Progenitor cell of endocrine pancreas (in vitro differentiated cells): ENCODE data around the gene VPS35L. TPM values are rescaled to one million over a fixed set of nuclear protein-coding genes. Genes with fewer than 3 reads are reported as not detected.

ENCODE experiments used
- DNase-seq: peaks from one replicate; pipeline ENCODE4 v3.0.0; 2021; ENCODE audit warnings: low spot score; ENCODE audit not compliant: unreplicated experiment
- H3K27ac Mint-ChIP-seq: 2 replicates; pipeline ENCODE4 v1.8.0; 2021; ENCODE audit warnings: mild to moderate bottlenecking, moderate library complexity, mixed read lengths
- H3K27me3 Mint-ChIP-seq: 2 replicates; pipeline ENCODE4 v1.8.0; 2021; ENCODE audit warnings: mixed read lengths
- H3K36me3 Mint-ChIP-seq: 2 replicates; pipeline ENCODE4 v1.8.0; 2022; ENCODE audit warnings: mixed read lengths; ENCODE audit not compliant: insufficient read depth
- H3K4me1 Mint-ChIP-seq: 2 replicates; pipeline ENCODE4 v1.8.0; 2021; ENCODE audit warnings: low read depth, mixed read lengths
- H3K4me3 Mint-ChIP-seq: 2 replicates; pipeline ENCODE4 v1.8.0; 2021; ENCODE audit warnings: low read depth, mild to moderate bottlenecking, moderate library complexity, mixed read lengths
- H3K9me3 Mint-ChIP-seq: 2 replicates; pipeline ENCODE4 v1.8.0; 2021; ENCODE audit warnings: low read depth, mixed read lengths
- long read RNA-seq: library from polyadenylated mRNA; unstranded; transcript quantifications from one replicate; pipeline ENCODE4 v2.0.0, GENCODE V29; 2020
- total RNA-seq: library from RNA; stranded (reverse); gene quantifications from 2 replicates; pipeline ENCODE4 v1.2.1, GENCODE V29; 2021
- TF ChIP-seq, protein P1 (sequence below): fragments of 200-600 bp; sonication (generic); IDR thresholded peaks from one replicate; pipeline ENCODE4 v1.5.0; 2021; ENCODE audit warnings: antibody characterized with exemption, mild to moderate bottlenecking; ENCODE audit not compliant: unreplicated experiment

VPS35L gene, protein sequence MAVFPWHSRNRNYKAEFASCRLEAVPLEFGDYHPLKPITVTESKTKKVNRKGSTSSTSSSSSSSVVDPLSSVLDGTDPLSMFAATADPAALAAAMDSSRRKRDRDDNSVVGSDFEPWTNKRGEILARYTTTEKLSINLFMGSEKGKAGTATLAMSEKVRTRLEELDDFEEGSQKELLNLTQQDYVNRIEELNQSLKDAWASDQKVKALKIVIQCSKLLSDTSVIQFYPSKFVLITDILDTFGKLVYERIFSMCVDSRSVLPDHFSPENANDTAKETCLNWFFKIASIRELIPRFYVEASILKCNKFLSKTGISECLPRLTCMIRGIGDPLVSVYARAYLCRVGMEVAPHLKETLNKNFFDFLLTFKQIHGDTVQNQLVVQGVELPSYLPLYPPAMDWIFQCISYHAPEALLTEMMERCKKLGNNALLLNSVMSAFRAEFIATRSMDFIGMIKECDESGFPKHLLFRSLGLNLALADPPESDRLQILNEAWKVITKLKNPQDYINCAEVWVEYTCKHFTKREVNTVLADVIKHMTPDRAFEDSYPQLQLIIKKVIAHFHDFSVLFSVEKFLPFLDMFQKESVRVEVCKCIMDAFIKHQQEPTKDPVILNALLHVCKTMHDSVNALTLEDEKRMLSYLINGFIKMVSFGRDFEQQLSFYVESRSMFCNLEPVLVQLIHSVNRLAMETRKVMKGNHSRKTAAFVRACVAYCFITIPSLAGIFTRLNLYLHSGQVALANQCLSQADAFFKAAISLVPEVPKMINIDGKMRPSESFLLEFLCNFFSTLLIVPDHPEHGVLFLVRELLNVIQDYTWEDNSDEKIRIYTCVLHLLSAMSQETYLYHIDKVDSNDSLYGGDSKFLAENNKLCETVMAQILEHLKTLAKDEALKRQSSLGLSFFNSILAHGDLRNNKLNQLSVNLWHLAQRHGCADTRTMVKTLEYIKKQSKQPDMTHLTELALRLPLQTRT
- 82.7 and 88.4 TPM in 2 replicates for total RNA-seq
- long read RNA-seq, transcript VPS35L-203 (31 exons, 3,855 nt): major isoform, 473 of 643 reads
- long read RNA-seq, partial matches to known transcripts: 74 of 643 reads
- long read RNA-seq, other reads (novel, unspliced or antisense): 92 of 643 reads

DNA sequence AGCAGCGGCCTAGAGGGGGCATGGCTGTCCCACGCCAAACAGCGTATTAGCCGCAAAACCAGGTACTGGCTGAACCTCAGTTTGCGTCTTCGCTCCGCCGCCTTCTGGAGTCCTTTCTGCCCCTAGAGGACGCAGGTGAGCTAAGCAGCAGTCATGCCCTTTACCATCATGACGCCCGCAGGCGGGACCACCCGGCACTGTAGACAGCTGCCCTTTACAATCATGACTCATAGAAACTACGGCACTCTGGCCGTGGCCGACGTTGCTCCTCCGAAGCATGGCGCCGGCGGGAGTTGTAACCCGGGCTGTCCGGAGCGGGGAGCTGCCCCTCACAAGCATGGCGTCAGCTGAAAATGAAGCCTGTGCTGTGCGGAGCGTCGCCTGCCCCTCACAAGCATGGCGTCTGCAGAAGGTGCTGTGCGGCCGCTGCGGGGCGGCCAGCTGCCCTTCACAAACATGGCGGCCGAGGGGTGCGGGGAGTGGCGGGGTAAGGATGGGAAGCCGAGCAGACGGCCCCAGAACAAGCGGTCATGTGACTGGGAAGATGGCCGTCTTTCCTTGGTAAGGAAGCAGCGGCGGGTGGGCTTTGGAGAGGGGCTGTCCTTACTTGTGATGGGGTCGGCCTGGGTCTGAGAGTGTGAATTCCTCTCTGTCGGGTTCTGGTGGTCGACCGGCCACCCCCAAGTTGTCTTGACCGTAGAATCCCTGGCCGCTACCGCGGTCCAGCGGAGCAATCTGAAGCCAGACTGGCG is at the start of gene VPS35L:
Gene VPS35L (plus strand): TSS at position 518 of the 752 bp plus-strand sequence. CDS start 27 bp downstream, at position 545.
- peak within 1 kb of the TSS; percentile 97 for H3K27ac Mint-ChIP-seq
- DNase-seq: peak; percentile 98
- TF ChIP-seq, protein P1, sequence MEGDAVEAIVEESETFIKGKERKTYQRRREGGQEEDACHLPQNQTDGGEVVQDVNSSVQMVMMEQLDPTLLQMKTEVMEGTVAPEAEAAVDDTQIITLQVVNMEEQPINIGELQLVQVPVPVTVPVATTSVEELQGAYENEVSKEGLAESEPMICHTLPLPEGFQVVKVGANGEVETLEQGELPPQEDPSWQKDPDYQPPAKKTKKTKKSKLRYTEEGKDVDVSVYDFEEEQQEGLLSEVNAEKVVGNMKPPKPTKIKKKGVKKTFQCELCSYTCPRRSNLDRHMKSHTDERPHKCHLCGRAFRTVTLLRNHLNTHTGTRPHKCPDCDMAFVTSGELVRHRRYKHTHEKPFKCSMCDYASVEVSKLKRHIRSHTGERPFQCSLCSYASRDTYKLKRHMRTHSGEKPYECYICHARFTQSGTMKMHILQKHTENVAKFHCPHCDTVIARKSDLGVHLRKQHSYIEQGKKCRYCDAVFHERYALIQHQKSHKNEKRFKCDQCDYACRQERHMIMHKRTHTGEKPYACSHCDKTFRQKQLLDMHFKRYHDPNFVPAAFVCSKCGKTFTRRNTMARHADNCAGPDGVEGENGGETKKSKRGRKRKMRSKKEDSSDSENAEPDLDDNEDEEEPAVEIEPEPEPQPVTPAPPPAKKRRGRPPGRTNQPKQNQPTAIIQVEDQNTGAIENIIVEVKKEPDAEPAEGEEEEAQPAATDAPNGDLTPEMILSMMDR: peak; percentile 77
- no peaks in the 10 kb centered on the region for H3K36me3 Mint-ChIP-seq
- H3K9me3 Mint-ChIP-seq: no peaks in the 10 kb centered on the region
- peak within 1 kb of the TSS; percentile 87 for H3K4me3 Mint-ChIP-seq
- H3K27me3 Mint-ChIP-seq: no peaks in the 10 kb centered on the region
- peaks cover 6% of the 10 kb centered on the region for H3K4me1 Mint-ChIP-seq

DNA sequence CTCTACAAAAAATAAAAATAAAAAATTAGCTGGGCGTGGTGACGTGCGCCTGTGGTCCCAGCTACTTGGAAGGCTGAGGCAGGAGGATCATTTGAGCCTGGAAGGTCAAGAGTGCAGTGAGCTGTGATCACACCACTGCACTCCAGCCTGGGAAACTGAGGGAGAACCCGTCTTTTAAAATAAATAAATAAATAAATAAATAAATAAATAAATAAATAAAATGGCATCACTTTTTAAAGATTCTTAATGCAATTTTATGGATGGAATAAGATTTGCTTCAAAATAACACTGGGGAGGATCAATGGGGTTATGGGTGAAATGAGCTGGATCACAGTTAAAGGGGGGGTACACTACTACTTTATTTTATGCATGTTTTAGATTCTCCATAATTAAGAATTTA is 48.5 kb upstream of the VPS35L start:
- no peak overlapping the region for H3K4me3 Mint-ChIP-seq
- TF ChIP-seq, protein P1: no peak
- no peak overlapping the region for H3K27ac Mint-ChIP-seq
- no peak for DNase-seq
- H3K27me3 Mint-ChIP-seq: no peaks in the 10 kb centered on the region
- H3K36me3 Mint-ChIP-seq: peaks cover 39% of the 10 kb centered on the region
- H3K4me1 Mint-ChIP-seq: peaks cover 6% of the 10 kb centered on the region
- H3K9me3 Mint-ChIP-seq: no peaks in the 10 kb centered on the region

DNA sequence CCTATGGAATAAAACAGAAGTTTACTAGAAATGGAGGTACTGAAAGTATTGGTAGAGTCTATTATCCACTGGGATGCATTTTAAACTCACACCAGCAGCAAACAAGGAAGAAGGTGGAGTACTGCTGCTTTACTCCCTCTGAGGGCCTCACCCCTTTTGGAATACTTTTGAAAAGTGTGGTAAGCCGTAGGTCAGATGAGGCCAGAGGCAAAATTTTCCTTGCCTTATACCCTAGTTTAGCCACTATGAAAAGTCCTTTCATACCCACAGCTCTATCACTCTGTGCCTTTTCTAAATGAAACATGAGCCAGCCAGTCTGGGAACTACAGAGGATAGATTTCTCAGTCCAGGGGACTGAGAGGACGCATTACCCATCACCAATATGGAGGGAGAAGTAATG is 47.6 kb upstream of the VPS35L start:
- Mint-ChIP-seq H3K9me3 (peaks cover 4% of the 10 kb centered on the region), H3K36me3 (peaks cover 41% of the 10 kb centered on the region)
- TF ChIP-seq, protein P1: no peak

DNA sequence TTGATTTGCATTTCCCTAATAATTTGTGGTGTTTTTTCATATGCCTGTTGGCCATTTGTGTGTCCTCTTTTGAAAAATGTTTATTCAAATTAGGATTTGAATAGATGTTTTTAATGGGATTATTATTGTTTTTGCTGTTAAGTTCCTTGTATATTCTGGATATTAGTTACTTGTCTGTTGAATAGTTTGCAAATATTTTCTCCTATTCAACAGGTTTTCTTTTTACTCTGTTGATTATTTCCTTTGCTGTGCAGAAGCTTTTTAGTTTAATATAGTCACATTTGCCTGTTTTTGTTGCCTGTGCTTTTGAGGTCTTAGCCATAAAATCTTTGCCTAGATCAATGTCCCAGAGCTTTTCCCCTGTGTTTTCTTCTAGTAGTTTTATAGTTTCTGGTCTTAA is 43.2 kb upstream of the VPS35L start:
- no peaks in the 10 kb centered on the region for H3K4me1 Mint-ChIP-seq
- peaks cover 9% of the 10 kb centered on the region for H3K9me3 Mint-ChIP-seq
- TF ChIP-seq, protein P1: no peak
- no peak for DNase-seq
- H3K27me3 Mint-ChIP-seq: no peaks in the 10 kb centered on the region
- no peak overlapping the region for H3K27ac Mint-ChIP-seq
- peaks cover 43% of the 10 kb centered on the region for H3K36me3 Mint-ChIP-seq
- no peak overlapping the region for H3K4me3 Mint-ChIP-seq

More for the DNA sequence above, 47.6 kb upstream of the VPS35L start:
- Mint-ChIP-seq H3K27ac (no peak overlapping the region), H3K27me3 (no peaks in the 10 kb centered on the region), H3K4me3 (no peak overlapping the region), H3K4me1 (peaks cover 6% of the 10 kb centered on the region)
- DNase-seq: no peak
